Stimulated activated CD8-positive, alpha-beta memory T cell treated with anti-CD3 and anti-CD28 coated beads, Interleukin-4, amount 100 ng/mL, for 4 hours (primary cell): ENCODE data around the gene CCNB1IP1.
"Not testable (repeated sequence)": the region's sequence is repeated elsewhere in the genome, so short reads cannot be mapped to it uniquely, and the experiment has no call there.

ENCODE experiments used
- DNase-seq, 2 donors: peaks; one replicate each; pipeline ENCODE4 v3.0.0-alpha.2; 2020; ENCODE audit warnings: low read depth in 2 of 2, low spot score in 1 of 2

The CCNB1IP1 gene, protein sequence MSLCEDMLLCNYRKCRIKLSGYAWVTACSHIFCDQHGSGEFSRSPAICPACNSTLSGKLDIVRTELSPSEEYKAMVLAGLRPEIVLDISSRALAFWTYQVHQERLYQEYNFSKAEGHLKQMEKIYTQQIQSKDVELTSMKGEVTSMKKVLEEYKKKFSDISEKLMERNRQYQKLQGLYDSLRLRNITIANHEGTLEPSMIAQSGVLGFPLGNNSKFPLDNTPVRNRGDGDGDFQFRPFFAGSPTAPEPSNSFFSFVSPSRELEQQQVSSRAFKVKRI

DNA sequence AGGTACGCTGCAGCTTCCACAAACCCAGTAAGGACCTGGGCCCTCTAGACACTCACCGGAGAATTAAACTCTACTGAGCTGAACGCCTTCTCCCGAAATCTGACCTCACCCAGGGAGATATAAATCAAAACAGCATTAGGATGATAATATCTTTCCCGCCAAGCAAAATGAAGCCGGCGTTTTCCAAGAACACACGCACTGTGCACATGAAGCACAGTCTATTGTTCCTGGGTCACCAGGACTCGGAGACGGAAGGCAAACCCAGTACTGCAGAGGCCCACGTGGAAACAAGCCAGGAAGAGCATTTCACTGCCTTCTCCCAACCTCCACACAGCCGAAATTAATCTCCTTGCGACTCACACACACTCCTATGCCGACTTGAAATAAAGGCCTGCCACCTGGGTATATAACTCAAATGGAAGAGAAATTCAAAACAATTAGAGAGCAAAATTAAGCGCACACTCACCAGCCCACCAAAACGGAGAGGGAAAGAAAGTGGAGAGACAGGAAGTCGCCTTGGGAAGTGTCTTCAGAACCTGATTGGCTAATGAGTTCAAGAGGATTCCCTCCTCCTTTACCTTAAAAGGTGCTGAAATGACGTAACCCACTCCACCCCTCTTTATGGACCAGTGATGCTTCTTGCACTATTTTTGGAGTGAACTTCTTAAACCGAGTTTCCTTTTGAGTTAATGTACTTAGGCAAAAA is at the start of gene CCNB1IP1:
TSS of gene CCNB1IP1 (minus strand) at position 492 of the 706 bp plus-strand sequence. CDS start 16,756 bp downstream, outside the sequence.
- DNase-seq: no peak

DNA sequence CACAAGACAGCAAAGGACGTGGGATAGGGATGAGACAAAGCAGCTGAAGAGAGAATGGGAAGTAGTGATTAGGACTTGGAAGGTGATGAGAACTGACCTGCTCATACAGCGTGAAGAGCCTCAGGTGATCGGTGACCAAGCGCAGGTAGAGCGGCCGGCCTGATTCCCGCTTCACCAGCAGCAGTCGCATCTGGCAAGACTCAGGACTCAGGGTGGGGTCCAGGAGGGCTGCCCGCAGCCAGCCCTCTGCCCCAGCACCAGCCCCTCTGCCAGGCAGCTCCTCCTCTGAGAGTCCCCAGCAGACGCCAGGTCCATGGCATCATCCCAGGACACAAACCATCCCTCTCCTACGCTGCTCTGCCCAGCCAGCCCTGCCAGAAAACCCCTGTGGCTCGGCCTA is 49.4 kb upstream of the CCNB1IP1 start:
- no peak for DNase-seq

DNA sequence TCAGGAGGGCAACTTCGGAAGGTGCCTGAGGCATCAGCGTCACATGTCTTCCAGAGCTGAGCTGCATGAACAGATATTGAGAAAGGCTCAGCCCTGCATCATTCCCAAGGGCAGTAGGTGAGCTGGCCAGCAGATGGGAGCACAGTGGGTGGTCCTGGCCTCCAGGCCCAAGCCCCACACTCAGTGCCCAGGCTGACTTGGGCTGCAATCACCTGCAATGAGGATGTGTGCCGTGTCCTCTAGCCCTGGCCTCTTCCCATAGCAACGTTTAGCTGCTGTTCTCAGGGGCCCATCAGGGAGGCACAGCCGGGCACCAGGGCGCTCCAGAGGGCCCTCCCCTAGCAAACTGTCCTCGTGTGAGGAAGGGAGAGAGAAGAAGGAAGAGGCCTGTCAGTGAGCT is 48.3 kb upstream of the CCNB1IP1 start:
- no peak for DNase-seq

DNA sequence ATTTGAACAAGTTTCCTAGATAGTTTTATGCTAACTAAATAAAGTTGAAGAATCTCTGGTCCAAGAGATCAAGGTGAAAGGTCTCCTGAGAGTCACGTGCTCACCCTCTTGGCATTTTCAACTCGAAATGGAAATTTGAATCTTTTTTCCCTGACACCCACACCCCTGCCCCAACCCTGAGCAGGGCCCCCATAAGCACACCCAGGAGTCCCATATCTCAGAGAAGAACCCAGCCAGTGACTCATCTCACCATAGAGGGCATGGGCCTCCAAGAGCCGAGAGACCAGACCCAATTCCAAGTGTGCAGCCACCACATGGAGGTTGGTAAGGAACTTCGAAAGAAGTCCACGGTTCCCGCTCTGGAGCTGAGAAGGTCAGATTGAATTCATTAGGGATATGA is 47.6 kb upstream of the CCNB1IP1 start:
- no peak for DNase-seq

GRCh38 chr14:20379743-20380142 is 46.7 kb upstream of the CCNB1IP1 start:
- DNase-seq: no peak

DNA sequence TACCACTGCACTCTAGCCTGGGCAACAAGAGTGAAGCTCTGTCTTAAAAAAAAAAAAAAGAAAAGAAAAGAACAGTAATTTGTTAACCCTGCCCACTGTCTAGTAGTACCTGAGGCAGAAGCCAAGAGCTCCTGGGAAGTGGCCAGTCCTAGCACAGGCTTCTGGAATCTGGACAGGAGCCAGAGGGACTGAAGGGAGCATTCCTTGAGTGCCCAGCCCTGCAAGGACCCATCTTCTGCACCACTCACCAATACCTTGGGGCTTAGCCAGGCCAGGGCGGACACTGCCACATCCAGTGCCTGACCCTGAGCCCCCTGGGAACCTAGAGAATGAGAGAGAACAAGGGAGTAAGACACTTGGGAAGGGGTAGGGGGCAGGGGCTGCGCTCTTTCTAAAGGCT is 44.1 kb upstream of the CCNB1IP1 start:
- DNase-seq: no peak

DNA sequence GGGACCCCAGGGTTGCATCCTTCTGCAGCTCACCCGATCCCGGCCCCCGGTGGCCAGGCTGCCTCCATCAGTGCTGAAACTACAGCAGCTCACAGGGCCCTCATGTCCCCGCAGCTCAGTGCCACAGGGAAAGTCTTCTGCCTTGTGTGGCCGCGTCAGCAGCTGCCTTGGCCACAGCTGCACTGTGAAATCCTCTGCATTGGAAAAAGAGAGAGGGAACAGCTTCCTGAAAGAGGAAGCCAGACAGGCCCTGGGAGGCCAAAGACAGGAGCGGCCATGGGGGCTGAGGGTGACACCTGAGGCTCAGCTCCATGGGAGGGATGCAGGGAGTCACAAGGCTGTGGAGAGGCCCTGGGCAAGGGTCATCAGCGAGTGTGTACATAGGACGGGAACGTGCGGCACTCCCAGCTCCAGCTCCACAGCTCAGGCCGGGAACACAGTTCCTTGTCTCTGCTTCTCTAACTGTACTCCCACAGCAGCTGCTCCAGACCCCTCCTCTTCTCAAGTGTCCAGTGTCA is 43.1 kb upstream of the CCNB1IP1 start:
- no peak for DNase-seq

DNA sequence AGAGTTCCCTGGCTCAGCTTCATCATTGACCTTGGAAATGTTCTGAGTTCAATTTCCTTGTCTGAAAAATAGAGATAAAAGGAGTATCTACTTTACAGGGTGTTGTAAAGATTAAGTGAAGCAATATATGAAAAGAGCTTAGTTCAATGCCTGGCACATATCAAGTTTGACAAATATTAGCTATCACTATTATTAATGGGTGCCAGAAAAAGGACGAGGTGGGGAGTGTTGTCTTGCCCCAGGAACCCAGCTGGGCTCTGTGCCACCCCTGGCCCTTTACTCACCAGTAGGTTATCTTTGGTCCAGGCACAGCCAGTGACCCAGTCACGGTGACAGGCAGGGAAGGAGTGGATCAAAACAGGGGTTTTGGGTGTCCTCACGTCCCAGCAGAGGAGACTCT is 42.4 kb upstream of the CCNB1IP1 start:
- DNase-seq: no peak

DNA sequence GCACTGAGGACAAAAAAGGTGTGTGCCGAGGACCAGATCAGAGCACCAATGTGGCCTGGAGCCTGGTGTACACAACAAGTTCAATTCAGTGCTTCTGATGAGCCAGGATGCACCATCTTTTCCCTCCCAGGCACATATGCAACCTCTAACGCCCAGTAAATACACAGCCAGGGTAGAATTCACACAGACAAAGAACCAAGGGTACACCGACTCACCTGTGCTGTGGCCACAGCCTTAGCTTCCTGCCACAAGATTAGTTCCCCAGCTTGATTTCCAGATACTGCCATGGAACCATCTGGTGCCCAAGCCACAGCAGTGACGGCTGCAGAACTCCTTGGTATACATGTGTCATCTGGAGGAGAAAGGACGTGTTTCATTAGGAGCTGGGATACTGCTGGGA is 39.7 kb upstream of the CCNB1IP1 start:
- DNase-seq: no peak

DNA sequence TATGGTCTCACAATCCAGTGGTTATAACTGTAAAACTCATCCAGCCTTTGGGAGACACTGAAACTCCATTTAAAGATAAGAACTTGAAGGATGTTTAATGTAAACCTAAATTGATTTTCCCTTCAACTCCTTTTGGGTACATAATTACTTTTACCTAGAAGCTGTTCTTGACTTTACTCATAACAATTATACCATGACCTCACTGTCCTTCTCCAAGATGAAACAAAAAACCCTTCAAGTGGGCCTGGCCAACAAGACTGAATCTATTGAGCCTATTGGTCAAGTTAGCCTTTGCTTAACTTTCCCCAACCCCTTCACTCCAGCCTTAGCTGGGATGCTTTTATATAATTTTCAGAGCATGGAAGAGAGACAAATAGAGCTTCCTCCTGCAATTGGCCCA is 32.8 kb upstream of the CCNB1IP1 start:
- DNase-seq: no peak

- not testable (repeated sequence) for DNase-seq
These were observed 25.4 kb upstream of the CCNB1IP1 start for GRCh38 chr14:20358474-20358873.

DNA sequence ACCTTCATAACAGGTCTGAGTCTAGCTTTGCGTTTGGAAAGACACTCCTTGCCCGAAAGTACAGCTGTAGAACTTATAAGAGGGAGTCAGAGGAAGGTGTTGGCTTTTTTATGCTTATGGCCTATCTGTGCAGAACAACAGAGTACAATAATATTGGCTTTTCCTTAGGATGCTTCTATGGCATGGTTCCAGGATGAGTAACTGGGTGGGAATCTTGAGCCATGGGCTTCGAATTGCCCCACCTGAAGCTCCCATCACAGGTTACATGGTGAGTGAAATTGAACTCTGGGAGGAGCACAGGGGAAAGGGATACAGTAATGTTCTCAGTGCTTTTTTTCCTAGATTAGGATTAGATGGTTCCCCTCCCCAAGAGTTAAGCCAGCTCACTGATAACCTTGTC is 23.3 kb upstream of the CCNB1IP1 start:
- no peak for DNase-seq

DNA sequence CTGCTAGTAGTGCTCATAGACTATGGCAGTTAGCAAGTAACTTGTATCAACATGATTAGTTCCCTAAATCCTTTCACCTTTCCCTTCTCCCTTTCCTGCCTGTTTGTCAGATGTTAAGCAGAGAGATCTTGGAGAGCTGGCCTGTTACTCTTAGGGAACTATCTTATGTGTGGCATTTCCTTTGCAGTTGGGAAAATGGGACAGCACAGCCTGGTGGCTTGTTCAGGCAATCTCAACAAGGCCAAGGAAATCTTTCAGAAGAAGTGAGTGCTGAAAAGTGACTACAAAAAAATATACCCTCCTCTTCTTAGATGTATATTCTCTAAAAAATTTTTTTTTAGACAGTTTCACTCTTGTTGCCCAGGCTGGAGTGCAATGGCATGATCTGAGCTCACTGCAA is 17.8 kb upstream of the CCNB1IP1 start:
- no peak for DNase-seq

DNA sequence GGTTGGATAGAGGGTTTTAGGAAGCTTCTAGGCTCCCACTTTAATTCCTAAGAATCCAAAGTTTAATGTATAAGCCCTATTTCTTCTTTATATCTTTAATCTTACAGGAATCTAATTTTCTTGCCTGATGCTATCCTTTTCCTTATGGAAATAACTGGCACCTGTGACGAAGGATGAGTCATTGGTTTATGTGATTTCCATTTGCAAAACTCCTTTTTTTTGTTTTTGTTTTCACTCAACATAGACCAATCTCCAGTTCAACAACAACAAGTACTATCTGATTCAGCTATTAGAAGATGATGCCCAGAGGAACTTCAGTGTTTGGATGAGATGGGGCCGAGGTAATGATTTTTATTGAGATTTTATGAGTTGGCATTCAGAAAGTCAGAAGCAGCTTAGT is 17.2 kb upstream of the CCNB1IP1 start:
- no peak for DNase-seq

DNA sequence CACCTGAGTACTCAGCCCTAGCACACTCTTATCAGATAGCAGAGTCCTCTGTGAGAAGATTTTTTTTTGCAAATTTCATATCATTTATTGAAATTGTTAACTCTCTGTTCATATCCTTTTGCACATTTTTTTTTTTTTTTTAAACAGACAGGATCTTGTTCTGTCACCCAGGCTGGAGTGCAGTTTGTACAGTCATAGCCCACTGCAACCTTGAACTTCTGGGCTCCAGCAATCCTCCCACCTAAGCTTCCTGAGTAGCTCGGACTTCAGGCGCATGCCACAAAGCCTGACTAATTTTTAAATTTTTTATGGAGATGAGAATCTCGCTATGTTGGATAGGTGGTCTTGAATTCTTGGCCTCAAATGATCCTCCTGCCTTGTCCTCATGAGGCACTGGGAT is 14.7 kb upstream of the CCNB1IP1 start:
- no peak for DNase-seq

DNA sequence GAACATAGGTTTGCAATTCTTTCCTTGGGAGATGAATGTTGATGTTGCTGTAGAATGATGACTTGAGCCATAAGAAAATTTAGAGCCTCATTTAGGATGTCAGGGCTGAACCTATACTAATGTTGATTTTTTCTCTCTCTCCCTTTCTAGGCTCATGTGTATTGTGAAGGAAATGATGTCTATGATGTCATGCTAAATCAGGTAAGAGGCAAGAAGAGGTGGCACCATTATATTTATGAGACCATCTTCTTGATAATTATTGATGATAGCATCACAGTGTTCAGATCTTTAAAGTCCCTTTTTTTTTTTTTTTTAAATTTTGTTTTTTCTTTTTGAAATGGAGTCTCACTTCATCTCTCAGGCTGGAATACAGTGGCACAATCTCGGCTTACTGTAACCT is 13.6 kb upstream of the CCNB1IP1 start:
- no peak for DNase-seq

GRCh38 chr14:20345366-20345765 is 12.3 kb upstream of the CCNB1IP1 start:
- DNase-seq: no peak

DNA sequence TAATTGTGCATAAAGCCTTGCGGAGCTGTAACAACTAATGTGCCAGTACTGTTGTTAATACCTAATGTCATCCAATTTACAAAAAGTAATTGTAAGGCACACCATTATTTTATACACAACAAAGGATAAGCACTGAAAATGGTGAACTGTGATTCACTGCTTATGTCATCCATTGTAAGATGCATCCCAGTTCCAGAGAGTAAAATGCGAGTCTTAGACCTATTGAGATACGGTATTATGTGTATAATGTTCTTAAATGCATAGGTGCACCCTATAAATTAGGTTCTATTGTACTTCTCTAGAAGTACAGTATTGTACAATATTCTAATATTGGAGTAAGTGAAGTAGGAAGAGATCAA is 10.8 kb upstream of the CCNB1IP1 start:
- no peak for DNase-seq

- peak; percentile 73 to 83 for DNase-seq
These were observed 10.2 kb upstream of the CCNB1IP1 start, which contains the start of gene PARP2 for GRCh38 chr14:20343092-20343861. PARP2 (plus strand) TSS chr14:20343635; CDS start chr14:20343642, 7 bp downstream.

DNA sequence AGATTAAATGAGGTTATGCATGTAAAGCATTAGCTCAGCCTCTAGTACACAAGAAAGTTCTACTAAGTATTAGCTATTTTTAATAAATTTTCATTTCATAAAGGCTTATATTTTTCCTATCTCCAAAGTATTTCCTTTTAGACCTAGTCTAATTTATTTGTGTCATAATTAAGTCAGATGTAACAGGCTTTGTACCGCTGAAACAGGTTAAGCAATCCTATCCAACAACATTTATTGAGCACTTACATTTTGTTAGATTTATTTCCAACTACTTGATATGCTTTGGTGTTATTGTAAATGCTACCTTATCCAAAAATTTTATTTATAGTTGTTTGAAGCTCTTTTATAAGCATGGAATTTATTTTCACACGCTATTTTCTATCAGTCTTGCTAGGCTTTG is 8.6 kb upstream of the CCNB1IP1 start:
- DNase-seq: no peak

GRCh38 chr14:20341032-20341431 is 8.0 kb upstream of the CCNB1IP1 start:
- not testable (repeated sequence) for DNase-seq

- no peak for DNase-seq
These were observed 938 bp upstream of the CCNB1IP1 start for GRCh38 chr14:20334017-20334416.
